GM18873 (cell line): ENCODE results near the gene CCR5AS.
"Not testable (repeated sequence)": the region's sequence is repeated elsewhere in the genome, so short reads cannot be mapped to it uniquely, and the experiment has no call there.

Source experiments
- ATAC-seq: cut with Tn5 transposase; IDR thresholded peaks from one replicate; pipeline ENCODE4 v1.9.1; 2021; ENCODE audit warnings: mild to moderate bottlenecking, moderate library complexity, moderate number of reproducible peaks; ENCODE audit not compliant: unreplicated experiment, low FRiP score

The CCR5AS gene

GRCh38 chr3:46406788-46407611 is at the start of gene CCR5AS, which contains the start of gene CCRL2:
Gene CCR5AS, minus strand, starts transcription at chr3:46407066.
Gene CCRL2, plus strand, starts transcription at chr3:46407259. Its CDS starts 821 bp downstream, at chr3:46408080.
- no peak for ATAC-seq

GRCh38 chr3:46456118-46456517 is 49.3 kb upstream of the CCR5AS start:
- no peak for ATAC-seq

- no peak for ATAC-seq
Measured at GRCh38 chr3:46455231-46456115, 48.6 kb upstream of the CCR5AS start.

GRCh38 chr3:46454606-46455005 is 47.7 kb upstream of the CCR5AS start:
- ATAC-seq: no peak

- ATAC-seq: no peak
Measured at GRCh38 chr3:46454209-46454595, 47.3 kb upstream of the CCR5AS start.

- no peak for ATAC-seq
Measured at GRCh38 chr3:46453526-46454208, 46.8 kb upstream of the CCR5AS start.

GRCh38 chr3:46449755-46450552 is 43.1 kb upstream of the CCR5AS start:
- ATAC-seq: no peak

GRCh38 chr3:46448721-46449120 is 41.9 kb upstream of the CCR5AS start:
- ATAC-seq: no peak

GRCh38 chr3:46447228-46447985 is 40.5 kb upstream of the CCR5AS start:
- no peak for ATAC-seq

GRCh38 chr3:46442576-46443530 is 36.0 kb upstream of the CCR5AS start:
- no peak for ATAC-seq

GRCh38 chr3:46440531-46441294 is 33.8 kb upstream of the CCR5AS start:
- peak; percentile 68 for ATAC-seq

- no peak for ATAC-seq
Measured at GRCh38 chr3:46438831-46439230, 32.0 kb upstream of the CCR5AS start.

- ATAC-seq: no peak
Measured at GRCh38 chr3:46435081-46435726, 28.3 kb upstream of the CCR5AS start.

- no peak for ATAC-seq
Measured at GRCh38 chr3:46433841-46434240, 27.0 kb upstream of the CCR5AS start.

GRCh38 chr3:46433118-46433517 is 26.3 kb upstream of the CCR5AS start:
- ATAC-seq: not testable (repeated sequence)

GRCh38 chr3:46431905-46432304 is 25.0 kb upstream of the CCR5AS start:
- not testable (repeated sequence) for ATAC-seq

GRCh38 chr3:46430879-46431278 is 24.0 kb upstream of the CCR5AS start:
- not testable (repeated sequence) for ATAC-seq
